SK-N-SH (cell line): ENCODE measurements around the gene NAV2. TPM values are rescaled to one million over a fixed set of nuclear protein-coding genes. Genes with fewer than 3 reads are reported as not detected.

Source experiments
- CTCF ChIA-PET: fragments of 300-600, 350-600 bp; formaldehyde crosslinking; extraction: SDS; loops from one replicate; lab custom pipeline; 2021; lab: Yijun Ruan, JAX
- POLR2A ChIA-PET: fragments of 350-600 bp; sonication (Branson Sonifier 250); formaldehyde crosslinking; extraction: SDS; loops from one replicate; lab custom pipeline; 2020; ENCODE audit warnings: antibody characterized with exemption, inconsistent platforms; lab: Yijun Ruan, JAX
- DNase-seq: peaks from one replicate; pipeline ENCODE4 v3.0.0; 2012
- H2AFZ ChIP-seq: fragments of 200-600 bp; sonication (generic); 2 replicates; pipeline ENCODE4 v1.8.1; 2016; ENCODE audit warnings: antibody characterized with exemption, mild to moderate bottlenecking, low read depth
- H3F3A ChIP-seq: fragments of 200-600 bp; sonication (generic); replicated peaks from 2 replicates; pipeline ENCODE3; 2016; ENCODE audit warnings: antibody characterized with exemption, mild to moderate bottlenecking; ENCODE audit not compliant: insufficient read depth
- H3K27ac ChIP-seq, 2 experiments: fragments of 200-500 bp in 1 of 2; fragments of 200-600 bp in 1 of 2; sonication (Bioruptor generic) in 1 of 2; sonication (generic), shearing (Covaris generic) in 1 of 2; 2 replicates each; pipeline versions ENCODE4 v1.5.1 to v1.6.1; 2014 to 2016; ENCODE audit warnings: low read depth in 2 of 2, inconsistent platforms in 1 of 2, low read length in 1 of 2, mild to moderate bottlenecking in 1 of 2, mixed read lengths in 1 of 2
- H3K27me3 ChIP-seq: fragments of 200-600 bp; sonication (generic), shearing (Covaris generic); 2 replicates; pipeline ENCODE4 v1.6.1; 2016; ENCODE audit warnings: mixed run types; ENCODE audit not compliant: insufficient read depth
- H3K36me3 ChIP-seq, 2 experiments: fragments of 200-500 bp in 1 of 2; fragments of 200-600 bp in 1 of 2; sonication (Bioruptor generic) in 1 of 2; sonication (generic) in 1 of 2; replicated peaks in 1 of 2; 2 replicates each; pipeline versions ENCODE3 to v1.5.1; 2014 to 2016; ENCODE audit warnings: low read length in 1 of 2, mild to moderate bottlenecking in 1 of 2; ENCODE audit not compliant: insufficient read depth in 2 of 2, control insufficient read depth in 1 of 2
- H3K4me1 ChIP-seq, 2 experiments: fragments of 200-500 bp in 1 of 2; fragments of 200-600 bp in 1 of 2; sonication (Bioruptor generic) in 1 of 2; sonication (generic), shearing (Covaris generic) in 1 of 2; 2 replicates each; pipeline versions ENCODE4 v1.5.1 to v1.6.1; 2014 to 2016; ENCODE audit warnings: low read depth in 1 of 2, low read length in 1 of 2, mixed run types in 1 of 2; ENCODE audit not compliant: insufficient read depth in 2 of 2, control insufficient read depth in 1 of 2
- H3K4me2 ChIP-seq: fragments of 200-600 bp; sonication (generic), shearing (Covaris generic); 2 replicates; pipeline ENCODE4 v1.6.1; 2017; ENCODE audit warnings: mixed run types
- H3K4me3 ChIP-seq, 2 experiments: fragments of 200-500 bp in 1 of 2; fragments of 200-600 bp in 1 of 2; sonication (Bioruptor generic) in 1 of 2; sonication (generic), shearing (Covaris generic) in 1 of 2; 2 replicates each; pipeline versions ENCODE4 v1.5.1 to v1.8.1; 2014 to 2016; ENCODE audit warnings: low read depth in 2 of 2, inconsistent platforms in 1 of 2, low read length in 1 of 2, mild to moderate bottlenecking in 1 of 2, mixed read lengths in 1 of 2, moderate library complexity in 1 of 2
- H3K79me2 ChIP-seq: fragments of 200-600 bp; sonication (generic); 2 replicates; pipeline ENCODE4 v1.8.1; 2017; ENCODE audit warnings: mild to moderate bottlenecking; ENCODE audit not compliant: insufficient read depth
- H3K9ac ChIP-seq: fragments of 200-600 bp; sonication (generic); 2 replicates; pipeline ENCODE4 v1.6.1; 2017; ENCODE audit warnings: mixed run types
- H3K9me2 ChIP-seq: fragments of 200-600 bp; sonication (generic); 2 replicates; pipeline ENCODE4 v1.6.1; 2017; ENCODE audit warnings: mixed run types
- H3K9me3 ChIP-seq: fragments of 200-600 bp; sonication (generic); 2 replicates; pipeline ENCODE4 v1.6.1; 2017; ENCODE audit warnings: mixed run types, mild to moderate bottlenecking, moderate library complexity
- H4K20me1 ChIP-seq: fragments of 200-600 bp; sonication (generic); 2 replicates; pipeline ENCODE4 v1.6.1; 2017; ENCODE audit warnings: mild to moderate bottlenecking, mixed run types; ENCODE audit not compliant: insufficient read depth
- CHD2 ChIP-seq: fragments of 150-350 bp; IDR thresholded peaks from 2 replicates; pipeline ENCODE4 v1.6.1; 2018; ENCODE audit warnings: low read length; ENCODE audit not compliant: partially characterized antibody
- ELF1 ChIP-seq: IDR thresholded peaks from 2 replicates; pipeline ENCODE4 v1.4.0; 2012
- EP300 ChIP-seq, 2 experiments: IDR thresholded peaks; 2 replicates each; pipeline versions ENCODE4 v1.4.0 to v1.6.1; 2012; ENCODE audit warnings: borderline replicate concordance in 1 of 2, low read depth in 1 of 2, low read length in 1 of 2
- FOXJ3 ChIP-seq: sonication (generic); formaldehyde crosslinking; IDR thresholded peaks from 2 replicates; pipeline ENCODE4 v1.5.1; 2020; ENCODE audit warnings: mild to moderate bottlenecking, missing genetic modification reagents
- FOXM1 ChIP-seq: IDR thresholded peaks from 2 replicates; pipeline ENCODE4 v1.4.0; 2012; ENCODE audit warnings: low read depth, mild to moderate bottlenecking
- GATA2 ChIP-seq: sonication (generic); formaldehyde crosslinking; IDR thresholded peaks from 2 replicates; pipeline ENCODE4 v1.5.0; 2020; ENCODE audit warnings: mild to moderate bottlenecking, missing genetic modification reagents
- JUND ChIP-seq: IDR thresholded peaks from 2 replicates; pipeline ENCODE4 v1.4.0; 2012
- MEF2A ChIP-seq: IDR thresholded peaks from 2 replicates; pipeline ENCODE4 v1.4.0; 2012; ENCODE audit warnings: low read depth, borderline replicate concordance
- MXI1 ChIP-seq: IDR thresholded peaks from 2 replicates; pipeline ENCODE4 v1.6.1; 2012; ENCODE audit warnings: mild to moderate bottlenecking, low read depth, low read length, improper control_type of control experiment
- RAD21 ChIP-seq: IDR thresholded peaks from 2 replicates; pipeline ENCODE4 v1.6.1; 2012; ENCODE audit warnings: mild to moderate bottlenecking, low read length
- TAF1 ChIP-seq: IDR thresholded peaks from 2 replicates; pipeline ENCODE4 v1.6.1; 2012; ENCODE audit warnings: low read depth, mild to moderate bottlenecking, low read length, moderate library complexity, borderline replicate concordance
- YY1 ChIP-seq: IDR thresholded peaks from 2 replicates; pipeline ENCODE4 v1.4.0; 2012; ENCODE audit warnings: low read depth, mild to moderate bottlenecking
- WGBS: methylation state at CpG from one replicate; pipeline ENCODE4 v1.1.6; 2017; ENCODE audit warnings: low lambda C conversion rate; 5-methylcytosine and 5-hydroxymethylcytosine counted together
- polyA plus RNA-seq, 3 experiments: library from polyadenylated mRNA; depleted of rRNA; stranded (reverse); fragments of >200 nt; gene quantifications; 2 replicates each; pipeline ENCODE4 v1.2.3, GENCODE V29; 2012
- TF ChIP-seq, protein P1 (sequence below): IDR thresholded peaks from 2 replicates; pipeline ENCODE4; 2012
- TF ChIP-seq, protein P2 (sequence below): IDR thresholded peaks from 2 replicates; pipeline ENCODE4 v1.4.0; 2012; ENCODE audit warnings: low read depth
- TF ChIP-seq, protein P3 (sequence below): IDR thresholded peaks from 2 replicates; pipeline ENCODE4 v1.6.1; 2012; ENCODE audit warnings: mild to moderate bottlenecking, low read depth, low read length, moderate library complexity

Gene NAV2
- polyA plus RNA-seq, 1 of the 3 experiments (the other 2 are of a cell fraction) = 26.2 TPM

- CTCF ChIA-PET = interaction anchor here (1.2 kb wide), 1 partner anchor 116 kb away, joined by 3 read pairs; no protein-coding TSS in a partner anchor
- POLR2A ChIA-PET = no interaction called here
Measured at GRCh38 chr11:20067665-20068064, 355.0 kb downstream of the NAV2 start.

GRCh38 chr11:20068691-20069090 is 356.1 kb downstream of the NAV2 start:
- no peak overlapping the region for H3K4me3 ChIP-seq
- 80% methylated on average over 2 of the region's 2 CpGs for WGBS
- no peaks in the 10 kb centered on the region for H3K9me3 ChIP-seq
- H3F3A ChIP-seq = peaks cover 20% of the 10 kb centered on the region
- peaks cover 45% of the 10 kb centered on the region for H3K79me2 ChIP-seq
- no peak overlapping the region for H3K27ac ChIP-seq
- peaks cover 65 to 87% of the 10 kb centered on the region in 2 experiments for H3K36me3 ChIP-seq
- H3K4me2 ChIP-seq = no peak overlapping the region
- CTCF ChIA-PET = interaction anchor here (1.0 to 1.2 kb wide), 2 partner anchors 42 to 117 kb away, joined by 3 read pairs; no protein-coding TSS in a partner anchor
- H4K20me1 ChIP-seq = no peaks in the 10 kb centered on the region
- no peak overlapping the region for H3K9ac ChIP-seq
- no peak overlapping the region for H2AFZ ChIP-seq
- TF ChIP-seq, protein P1, sequence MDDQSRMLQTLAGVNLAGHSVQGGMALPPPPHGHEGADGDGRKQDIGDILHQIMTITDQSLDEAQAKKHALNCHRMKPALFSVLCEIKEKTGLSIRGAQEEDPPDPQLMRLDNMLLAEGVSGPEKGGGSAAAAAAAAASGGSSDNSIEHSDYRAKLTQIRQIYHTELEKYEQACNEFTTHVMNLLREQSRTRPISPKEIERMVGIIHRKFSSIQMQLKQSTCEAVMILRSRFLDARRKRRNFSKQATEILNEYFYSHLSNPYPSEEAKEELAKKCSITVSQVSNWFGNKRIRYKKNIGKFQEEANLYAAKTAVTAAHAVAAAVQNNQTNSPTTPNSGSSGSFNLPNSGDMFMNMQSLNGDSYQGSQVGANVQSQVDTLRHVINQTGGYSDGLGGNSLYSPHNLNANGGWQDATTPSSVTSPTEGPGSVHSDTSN = no peak
- TF ChIP-seq, protein P2, sequence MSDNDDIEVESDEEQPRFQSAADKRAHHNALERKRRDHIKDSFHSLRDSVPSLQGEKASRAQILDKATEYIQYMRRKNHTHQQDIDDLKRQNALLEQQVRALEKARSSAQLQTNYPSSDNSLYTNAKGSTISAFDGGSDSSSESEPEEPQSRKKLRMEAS = no peak
- TF ChIP-seq FOXJ3 (CRISPR knock-in tag) = no peak
- no peak for TF ChIP-seq JUND
- TF ChIP-seq TAF1 = no peak
- no peaks in the 10 kb centered on the region for H3K27me3 ChIP-seq
- H3K9me2 ChIP-seq = no peaks in the 10 kb centered on the region
- no peaks in the 10 kb centered on the region; a peak in 1 of 4 replicates for H3K4me1 ChIP-seq
- no peak for DNase-seq
- POLR2A ChIA-PET = no interaction called here

More at GRCh38 chr11:20067665-20068064, 355.0 kb downstream of the NAV2 start:
- Histone ChIP-seq H3K9me3 (no peaks in the 10 kb centered on the region), H3K79me2 (peaks cover 35% of the 10 kb centered on the region), H3K9ac (no peak overlapping the region), H3K27me3 (no peaks in the 10 kb centered on the region), H3K4me3 (no peak overlapping the region), H4K20me1 (no peaks in the 10 kb centered on the region), H2AFZ (no peak overlapping the region), H3K36me3 (peaks cover 70 to 92% of the 10 kb centered on the region in 2 experiments), H3F3A (peaks cover 20% of the 10 kb centered on the region), H3K4me2 (no peak overlapping the region), H3K9me2 (no peaks in the 10 kb centered on the region), H3K4me1 (no peaks in the 10 kb centered on the region; a peak in 1 of 4 replicates), H3K27ac (no peak overlapping the region; a peak in 1 of 4 replicates)
- no peak for DNase-seq
- WGBS = 89% methylated on average over 2 of the region's 2 CpGs
- TF ChIP-seq, protein P2 = no peak
- TF ChIP-seq CHD2 = no peak
- no peak for TF ChIP-seq MEF2A
- no peak for TF ChIP-seq EP300 (IDR thresholded peaks at IDR 0.05; ENCODE audit: borderline replicate concordance in 1 of 2, low read depth in 1 of 2, low read length in 1 of 2)
- no peak for TF ChIP-seq YY1
- TF ChIP-seq ELF1 = no peak
- TF ChIP-seq, protein P3, sequence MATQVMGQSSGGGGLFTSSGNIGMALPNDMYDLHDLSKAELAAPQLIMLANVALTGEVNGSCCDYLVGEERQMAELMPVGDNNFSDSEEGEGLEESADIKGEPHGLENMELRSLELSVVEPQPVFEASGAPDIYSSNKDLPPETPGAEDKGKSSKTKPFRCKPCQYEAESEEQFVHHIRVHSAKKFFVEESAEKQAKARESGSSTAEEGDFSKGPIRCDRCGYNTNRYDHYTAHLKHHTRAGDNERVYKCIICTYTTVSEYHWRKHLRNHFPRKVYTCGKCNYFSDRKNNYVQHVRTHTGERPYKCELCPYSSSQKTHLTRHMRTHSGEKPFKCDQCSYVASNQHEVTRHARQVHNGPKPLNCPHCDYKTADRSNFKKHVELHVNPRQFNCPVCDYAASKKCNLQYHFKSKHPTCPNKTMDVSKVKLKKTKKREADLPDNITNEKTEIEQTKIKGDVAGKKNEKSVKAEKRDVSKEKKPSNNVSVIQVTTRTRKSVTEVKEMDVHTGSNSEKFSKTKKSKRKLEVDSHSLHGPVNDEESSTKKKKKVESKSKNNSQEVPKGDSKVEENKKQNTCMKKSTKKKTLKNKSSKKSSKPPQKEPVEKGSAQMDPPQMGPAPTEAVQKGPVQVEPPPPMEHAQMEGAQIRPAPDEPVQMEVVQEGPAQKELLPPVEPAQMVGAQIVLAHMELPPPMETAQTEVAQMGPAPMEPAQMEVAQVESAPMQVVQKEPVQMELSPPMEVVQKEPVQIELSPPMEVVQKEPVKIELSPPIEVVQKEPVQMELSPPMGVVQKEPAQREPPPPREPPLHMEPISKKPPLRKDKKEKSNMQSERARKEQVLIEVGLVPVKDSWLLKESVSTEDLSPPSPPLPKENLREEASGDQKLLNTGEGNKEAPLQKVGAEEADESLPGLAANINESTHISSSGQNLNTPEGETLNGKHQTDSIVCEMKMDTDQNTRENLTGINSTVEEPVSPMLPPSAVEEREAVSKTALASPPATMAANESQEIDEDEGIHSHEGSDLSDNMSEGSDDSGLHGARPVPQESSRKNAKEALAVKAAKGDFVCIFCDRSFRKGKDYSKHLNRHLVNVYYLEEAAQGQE = no peak
- no peak for TF ChIP-seq RAD21
- TF ChIP-seq GATA2 = no peak
- no peak for TF ChIP-seq TAF1
- TF ChIP-seq MXI1 = no peak
- TF ChIP-seq FOXM1 = no peak
